Measurements from ENCODE around the gene MKNK1.

MKNK1 gene

GRCh38 chr1:46517932-46518498 lies 86.1 kb downstream of the MKNK1 start:
- Histone ChIP-seq H3K36me3 (ENCODE audit: insufficient read depth, low read length) (no peaks in the 10 kb centered on the region), H3K27ac (ENCODE audit: low read depth, low read length) (no peak overlapping the region), H3K9me3 (ENCODE audit: insufficient read depth, low read depth, low read length) (no peaks in the 10 kb centered on the region), H3K4me1 (ENCODE audit: insufficient read depth, low read length) (peaks cover 41% of the 10 kb centered on the region), H3K9ac (ENCODE audit: low read depth, low read length) (no peak overlapping the region), H3K4me3 (ENCODE audit: low read length) (no peak overlapping the region), H3K27me3 (ENCODE audit: insufficient read depth, low read length) (peaks cover 69% of the 10 kb centered on the region)
- WGBS = 76% methylated on average over 4 of the region's 4 CpGs

- WGBS = under 1% methylated on average over 10 of the region's 10 CpGs
- Histone ChIP-seq H3K27ac (ENCODE audit: low read depth, low read length) (no peak overlapping the region; the same call in 1 of the 2 replicates), H3K9ac (ENCODE audit: low read depth, low read length) (no peak overlapping the region), H3K36me3 (ENCODE audit: insufficient read depth, low read length) (no peaks in the 10 kb centered on the region), H3K4me1 (ENCODE audit: insufficient read depth, low read length) (peaks cover 32% of the 10 kb centered on the region), H3K9me3 (ENCODE audit: insufficient read depth, low read depth, low read length) (no peaks in the 10 kb centered on the region), H3K27me3 (ENCODE audit: insufficient read depth, low read length) (peaks cover 66% of the 10 kb centered on the region), H3K4me3 (ENCODE audit: low read length) (peak overlapping the region; percentile 17)
Measured at GRCh38 chr1:46517010-46517600, 87.0 kb downstream of the MKNK1 start.

GRCh38 chr1:46516200-46516950 lies 87.7 kb downstream of the MKNK1 start:
- Histone ChIP-seq H3K4me1 (ENCODE audit: insufficient read depth, low read length) (peaks cover 34% of the 10 kb centered on the region), H3K36me3 (ENCODE audit: insufficient read depth, low read length) (no peaks in the 10 kb centered on the region), H3K4me3 (ENCODE audit: low read length) (peak overlapping the region; percentile 17), H3K9ac (ENCODE audit: low read depth, low read length) (no peak overlapping the region), H3K27me3 (ENCODE audit: insufficient read depth, low read length) (peaks cover 59% of the 10 kb centered on the region), H3K27ac (ENCODE audit: low read depth, low read length) (no peak overlapping the region; the same call in 1 of the 2 replicates), H3K9me3 (ENCODE audit: insufficient read depth, low read depth, low read length) (no peaks in the 10 kb centered on the region)
- WGBS = 50% methylated on average over 12 of the region's 12 CpGs

- 89% methylated on average over 6 of the region's 6 CpGs for WGBS
- no peak overlapping the region for H3K9ac ChIP-seq (ENCODE audit: low read depth, low read length)
- H3K36me3 ChIP-seq (ENCODE audit: insufficient read depth, low read length) = no peaks in the 10 kb centered on the region
- H3K9me3 ChIP-seq (ENCODE audit: insufficient read depth, low read depth, low read length) = no peaks in the 10 kb centered on the region
- H3K27me3 ChIP-seq (ENCODE audit: insufficient read depth, low read length) = peaks cover 60% of the 10 kb centered on the region
- H3K27ac ChIP-seq (ENCODE audit: low read depth, low read length) = no peak overlapping the region
- H3K4me3 ChIP-seq (ENCODE audit: low read length) = no peak overlapping the region
- H3K4me1 ChIP-seq (ENCODE audit: insufficient read depth, low read length) = peaks cover 34% of the 10 kb centered on the region
Measured at GRCh38 chr1:46515576-46515975, 88.5 kb downstream of the MKNK1 start.

GRCh38 chr1:46513536-46513935 lies 90.5 kb downstream of the MKNK1 start:
- Histone ChIP-seq H3K4me3 (ENCODE audit: low read length) (no peak overlapping the region), H3K27me3 (ENCODE audit: insufficient read depth, low read length) (peaks cover 59% of the 10 kb centered on the region), H3K9ac (ENCODE audit: low read depth, low read length) (no peak overlapping the region), H3K36me3 (ENCODE audit: insufficient read depth, low read length) (no peaks in the 10 kb centered on the region), H3K27ac (ENCODE audit: low read depth, low read length) (no peak overlapping the region), H3K4me1 (ENCODE audit: insufficient read depth, low read length) (peaks cover 24% of the 10 kb centered on the region; the same call in 1 of the 2 replicates), H3K9me3 (ENCODE audit: insufficient read depth, low read depth, low read length) (no peaks in the 10 kb centered on the region)
- 73% methylated on average over 5 of the region's 5 CpGs for WGBS

- Histone ChIP-seq H3K36me3 (ENCODE audit: insufficient read depth, low read length) (no peaks in the 10 kb centered on the region), H3K4me3 (ENCODE audit: low read length) (no peak overlapping the region), H3K4me1 (ENCODE audit: insufficient read depth, low read length) (peaks cover 19% of the 10 kb centered on the region; the same call in 1 of the 2 replicates), H3K9me3 (ENCODE audit: insufficient read depth, low read depth, low read length) (no peaks in the 10 kb centered on the region), H3K27me3 (ENCODE audit: insufficient read depth, low read length) (peaks cover 52% of the 10 kb centered on the region), H3K27ac (ENCODE audit: low read depth, low read length) (no peak overlapping the region), H3K9ac (ENCODE audit: low read depth, low read length) (no peak overlapping the region)
- 38% methylated on average over 4 of the region's 6 CpGs for WGBS
Measured at GRCh38 chr1:46512792-46513190, 91.3 kb downstream of the MKNK1 start.

GRCh38 chr1:46512135-46512791 lies 91.8 kb downstream of the MKNK1 start:
- Histone ChIP-seq H3K9me3 (ENCODE audit: insufficient read depth, low read depth, low read length) (no peaks in the 10 kb centered on the region), H3K36me3 (ENCODE audit: insufficient read depth, low read length) (no peaks in the 10 kb centered on the region), H3K27me3 (ENCODE audit: insufficient read depth, low read length) (peaks cover 51% of the 10 kb centered on the region), H3K4me3 (ENCODE audit: low read length) (no peak overlapping the region), H3K9ac (ENCODE audit: low read depth, low read length) (no peak overlapping the region), H3K27ac (ENCODE audit: low read depth, low read length) (no peak overlapping the region), H3K4me1 (ENCODE audit: insufficient read depth, low read length) (peaks cover 19% of the 10 kb centered on the region; the same call in 1 of the 2 replicates)
- WGBS = 87% methylated on average over 23 of the region's 23 CpGs

- 69% methylated on average over 8 of the region's 8 CpGs for WGBS
- peaks cover 42% of the 10 kb centered on the region for H3K27me3 ChIP-seq (ENCODE audit: insufficient read depth, low read length)
- peaks cover 10% of the 10 kb centered on the region; the same call in 1 of the 2 replicates for H3K4me1 ChIP-seq (ENCODE audit: insufficient read depth, low read length)
- H3K4me3 ChIP-seq (ENCODE audit: low read length) = no peak overlapping the region
- no peaks in the 10 kb centered on the region for H3K9me3 ChIP-seq (ENCODE audit: insufficient read depth, low read depth, low read length)
- H3K36me3 ChIP-seq (ENCODE audit: insufficient read depth, low read length) = no peaks in the 10 kb centered on the region
- no peak overlapping the region for H3K9ac ChIP-seq (ENCODE audit: low read depth, low read length)
- no peak overlapping the region for H3K27ac ChIP-seq (ENCODE audit: low read depth, low read length)
Measured at GRCh38 chr1:46510998-46511365, 93.1 kb downstream of the MKNK1 start.

GRCh38 chr1:46510341-46510997 lies 93.6 kb downstream of the MKNK1 start:
- Histone ChIP-seq H3K4me1 (ENCODE audit: insufficient read depth, low read length) (peaks cover 8% of the 10 kb centered on the region; the same call in 1 of the 2 replicates), H3K9me3 (ENCODE audit: insufficient read depth, low read depth, low read length) (no peaks in the 10 kb centered on the region), H3K9ac (ENCODE audit: low read depth, low read length) (no peak overlapping the region), H3K27ac (ENCODE audit: low read depth, low read length) (no peak overlapping the region), H3K36me3 (ENCODE audit: insufficient read depth, low read length) (no peaks in the 10 kb centered on the region), H3K4me3 (ENCODE audit: low read length) (no peak overlapping the region), H3K27me3 (ENCODE audit: insufficient read depth, low read length) (peaks cover 37% of the 10 kb centered on the region)
- 95% methylated on average over 18 of the region's 19 CpGs for WGBS

GRCh38 chr1:46508757-46509156 lies 95.3 kb downstream of the MKNK1 start:
- H3K9me3 ChIP-seq (ENCODE audit: insufficient read depth, low read depth, low read length) = no peaks in the 10 kb centered on the region
- no peak overlapping the region for H3K4me3 ChIP-seq (ENCODE audit: low read length)
- H3K36me3 ChIP-seq (ENCODE audit: insufficient read depth, low read length) = no peaks in the 10 kb centered on the region
- peaks cover 8% of the 10 kb centered on the region; the same call in 1 of the 2 replicates for H3K4me1 ChIP-seq (ENCODE audit: insufficient read depth, low read length)
- 64% methylated on average over 5 of the region's 5 CpGs for WGBS
- peaks cover 24% of the 10 kb centered on the region for H3K27me3 ChIP-seq (ENCODE audit: insufficient read depth, low read length)
- no peak overlapping the region for H3K27ac ChIP-seq (ENCODE audit: low read depth, low read length)
- H3K9ac ChIP-seq (ENCODE audit: low read depth, low read length) = no peak overlapping the region
